DOHH2 (cell line): ENCODE measurements around the gene EMX1.

Source experiments
- EZH2phosphoT487 ChIP-seq: fragments of 200-600 bp; sonication (generic); IDR thresholded peaks from 2 replicates; pipeline ENCODE4 v1.6.1; 2017; ENCODE audit warnings: borderline replicate concordance, mild to moderate bottlenecking, antibody characterized with exemption, low read length, moderate library complexity, mixed read lengths
- TF ChIP-seq, protein P1 (sequence below): fragments of 200-600 bp; sonication (generic); IDR thresholded peaks from one replicate; pipeline ENCODE4 v1.5.1; 2014; ENCODE audit warnings: antibody characterized with exemption, mild to moderate bottlenecking, low read depth, low read length; ENCODE audit not compliant: poor library complexity, severe bottlenecking

GRCh38 chr2:72980535-72981217, 63.4 kb downstream of the EMX1 start:
- TF ChIP-seq EZH2phosphoT487: no peak
- TF ChIP-seq, protein P1, sequence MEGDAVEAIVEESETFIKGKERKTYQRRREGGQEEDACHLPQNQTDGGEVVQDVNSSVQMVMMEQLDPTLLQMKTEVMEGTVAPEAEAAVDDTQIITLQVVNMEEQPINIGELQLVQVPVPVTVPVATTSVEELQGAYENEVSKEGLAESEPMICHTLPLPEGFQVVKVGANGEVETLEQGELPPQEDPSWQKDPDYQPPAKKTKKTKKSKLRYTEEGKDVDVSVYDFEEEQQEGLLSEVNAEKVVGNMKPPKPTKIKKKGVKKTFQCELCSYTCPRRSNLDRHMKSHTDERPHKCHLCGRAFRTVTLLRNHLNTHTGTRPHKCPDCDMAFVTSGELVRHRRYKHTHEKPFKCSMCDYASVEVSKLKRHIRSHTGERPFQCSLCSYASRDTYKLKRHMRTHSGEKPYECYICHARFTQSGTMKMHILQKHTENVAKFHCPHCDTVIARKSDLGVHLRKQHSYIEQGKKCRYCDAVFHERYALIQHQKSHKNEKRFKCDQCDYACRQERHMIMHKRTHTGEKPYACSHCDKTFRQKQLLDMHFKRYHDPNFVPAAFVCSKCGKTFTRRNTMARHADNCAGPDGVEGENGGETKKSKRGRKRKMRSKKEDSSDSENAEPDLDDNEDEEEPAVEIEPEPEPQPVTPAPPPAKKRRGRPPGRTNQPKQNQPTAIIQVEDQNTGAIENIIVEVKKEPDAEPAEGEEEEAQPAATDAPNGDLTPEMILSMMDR: no peak
